ENCODE results near the gene MCAT.

MCAT gene

GRCh38 chr22:43181321-43182076, 38.3 kb upstream of the MCAT start:
- TF ChIP-seq CTCF (IDR thresholded peaks at IDR 0.05; ENCODE audit: low read depth, low read length, missing control alignments), result no peak
- Histone ChIP-seq H3K4me3 (ENCODE audit: low read depth, low read length) (no peak overlapping the region), H3K36me3 (replicated peaks) (peaks cover 22% of the 10 kb centered on the region), H3K27ac (no peak overlapping the region), H3K27me3 (replicated peaks) (no peaks in the 10 kb centered on the region)
- DNase-seq, result no peak
- in situ Hi-C loops (cut with HindIII; ENCODE audit: low pct_ligation_motif_present, low sequenced_read_pairs), result no loop called here

GRCh38 chr22:43180670-43181069, 37.5 kb upstream of the MCAT start:
- Histone ChIP-seq H3K27ac (no peak overlapping the region), H3K27me3 (replicated peaks) (no peaks in the 10 kb centered on the region), H3K36me3 (replicated peaks) (peaks cover 22% of the 10 kb centered on the region), H3K4me3 (ENCODE audit: low read depth, low read length) (no peak overlapping the region)
- TF ChIP-seq CTCF (IDR thresholded peaks at IDR 0.05; ENCODE audit: low read depth, low read length, missing control alignments), result no peak
- no peak for DNase-seq
- in situ Hi-C loops (cut with HindIII; ENCODE audit: low pct_ligation_motif_present, low sequenced_read_pairs), result no loop called here

- DNase-seq, result no peak
- in situ Hi-C loops (cut with HindIII; ENCODE audit: low pct_ligation_motif_present, low sequenced_read_pairs), result no loop called here
- no peaks in the 10 kb centered on the region for H3K27me3 ChIP-seq (replicated peaks)
- no peak overlapping the region for H3K4me3 ChIP-seq (ENCODE audit: low read depth, low read length)
- TF ChIP-seq CTCF (IDR thresholded peaks at IDR 0.05; ENCODE audit: low read depth, low read length, missing control alignments), result no peak
- H3K27ac ChIP-seq, result no peak overlapping the region
- H3K36me3 ChIP-seq (replicated peaks), result peaks cover 26% of the 10 kb centered on the region
Measured at GRCh38 chr22:43179911-43180195, 36.7 kb upstream of the MCAT start.

- Histone ChIP-seq H3K27ac (no peak overlapping the region), H3K36me3 (replicated peaks) (peaks cover 30% of the 10 kb centered on the region), H3K4me3 (ENCODE audit: low read depth, low read length) (no peak overlapping the region), H3K27me3 (replicated peaks) (no peaks in the 10 kb centered on the region)
- TF ChIP-seq CTCF (IDR thresholded peaks at IDR 0.05; ENCODE audit: low read depth, low read length, missing control alignments), result no peak
- DNase-seq, result no peak
- in situ Hi-C loops (cut with HindIII; ENCODE audit: low pct_ligation_motif_present, low sequenced_read_pairs), result no loop called here
Measured at GRCh38 chr22:43179146-43179910, 36.1 kb upstream of the MCAT start.

- in situ Hi-C loops (cut with HindIII; ENCODE audit: low pct_ligation_motif_present, low sequenced_read_pairs), result no loop called here
- no peak for TF ChIP-seq CTCF (IDR thresholded peaks at IDR 0.05; ENCODE audit: low read depth, low read length, missing control alignments)
- Histone ChIP-seq H3K27me3 (replicated peaks) (no peaks in the 10 kb centered on the region), H3K27ac (no peak overlapping the region), H3K4me3 (ENCODE audit: low read depth, low read length) (no peak overlapping the region), H3K36me3 (replicated peaks) (peaks cover 45% of the 10 kb centered on the region)
- no peak for DNase-seq
Measured at GRCh38 chr22:43177479-43177878, 34.3 kb upstream of the MCAT start.

Data from brain microvascular endothelial cell (primary cell).